ENCODE measurements around the gene SPARCL1.

Gene SPARCL1

DNA sequence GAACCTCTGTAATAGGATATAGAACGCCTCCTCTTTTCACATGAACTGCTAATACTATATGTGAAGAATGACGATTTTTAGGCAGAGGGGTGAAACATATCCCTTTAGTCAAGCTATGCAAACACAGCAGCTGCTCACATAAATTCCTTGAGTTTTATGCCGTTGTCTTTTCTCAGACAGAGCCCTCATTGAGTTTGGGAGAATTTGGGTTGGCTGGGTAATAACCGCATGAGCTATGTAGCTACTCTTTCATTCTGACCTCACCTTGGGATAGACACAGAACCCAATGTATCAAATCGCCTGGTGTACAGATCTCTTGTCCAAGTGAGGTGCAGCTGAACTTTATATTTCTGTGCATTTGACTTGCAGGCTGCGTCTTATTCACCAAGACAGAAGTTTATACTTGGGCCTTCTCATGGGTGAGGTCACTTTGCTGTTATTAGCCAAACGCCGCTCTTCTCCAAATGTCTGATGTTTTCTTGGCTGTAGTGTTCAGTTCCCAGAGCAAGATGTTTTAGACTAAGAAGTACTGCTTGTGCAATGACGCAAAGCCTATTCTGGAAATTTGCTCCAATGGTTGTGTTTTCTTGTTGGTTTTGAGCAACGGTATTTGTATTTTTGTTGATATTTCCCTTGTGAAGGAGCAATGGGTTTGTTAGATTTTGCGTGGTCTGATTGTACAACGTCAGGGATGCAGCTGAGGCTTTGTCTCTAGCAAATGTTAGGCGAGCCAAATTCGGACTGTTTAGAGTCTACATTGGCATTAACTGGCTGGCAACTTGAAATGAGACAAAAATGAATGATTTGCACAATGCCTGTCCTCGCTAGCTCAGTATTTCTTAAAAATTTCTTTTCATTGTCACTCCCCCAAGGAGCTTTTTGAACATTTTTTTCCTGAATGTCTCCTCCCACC is 11.2 kb upstream of the SPARCL1 start:
- no peak for DNase-seq (ENCODE audit: low read depth)

DNA sequence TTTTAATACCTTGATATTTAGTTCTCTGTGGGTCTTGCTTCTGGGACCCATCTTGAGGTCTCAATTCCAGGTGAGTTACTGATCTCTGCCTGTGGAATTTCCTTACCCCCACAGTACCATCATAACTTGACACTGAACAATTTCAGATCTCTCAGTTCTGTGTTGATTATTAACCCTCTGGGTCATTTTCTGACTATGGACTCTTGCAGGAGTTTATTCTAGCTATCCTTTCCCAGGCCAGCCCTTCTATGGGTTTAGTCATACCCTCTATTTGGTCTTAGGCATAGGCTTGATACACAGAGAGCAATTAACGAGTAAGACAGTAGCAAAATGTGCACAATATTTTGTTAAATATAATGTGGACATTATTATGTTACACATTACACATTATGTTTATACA is 3.7 kb upstream of the SPARCL1 start:
- no peak for DNase-seq (ENCODE audit: low read depth)

DNA sequence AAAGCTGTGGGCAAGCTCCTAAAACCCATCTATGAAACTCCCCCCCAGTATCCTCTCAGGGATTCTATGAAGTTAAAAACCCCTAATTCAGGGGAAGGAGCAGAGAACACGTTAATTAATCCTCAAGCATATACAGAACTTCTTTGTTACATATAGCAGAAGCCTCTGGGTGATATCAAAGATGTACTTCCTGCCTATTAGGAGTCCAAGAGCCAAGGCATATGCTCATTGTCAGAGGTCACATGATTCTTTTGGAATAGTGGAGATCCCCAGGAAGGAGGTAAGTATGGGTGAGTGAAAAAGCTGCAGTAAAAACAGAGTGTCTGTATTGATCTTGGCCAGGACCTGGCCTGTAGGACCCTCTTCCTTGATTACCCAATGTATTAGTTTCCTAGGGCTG is 2.9 kb upstream of the SPARCL1 start:
- DNase-seq (ENCODE audit: low read depth): no peak

DNA sequence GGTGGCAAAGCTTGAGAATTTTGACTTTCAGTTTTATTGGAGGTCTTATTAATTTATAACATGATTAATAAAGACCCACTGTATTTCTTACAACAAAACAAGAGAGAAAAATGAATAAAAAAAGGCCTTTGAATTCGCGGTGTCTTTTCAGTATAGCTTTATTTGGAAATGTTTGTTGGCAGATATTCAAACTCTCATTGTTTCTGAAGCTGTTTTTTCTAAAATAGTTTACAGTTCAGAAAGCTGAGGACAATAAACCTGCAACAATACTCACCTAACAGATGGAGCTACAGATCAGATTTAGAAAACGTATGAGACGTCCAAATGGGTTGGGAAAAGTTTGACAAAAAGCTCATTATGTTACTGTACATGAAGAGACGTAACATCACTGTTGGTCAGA is 2.4 kb upstream of the SPARCL1 start:
- DNase-seq (ENCODE audit: low read depth): no peak

DNA sequence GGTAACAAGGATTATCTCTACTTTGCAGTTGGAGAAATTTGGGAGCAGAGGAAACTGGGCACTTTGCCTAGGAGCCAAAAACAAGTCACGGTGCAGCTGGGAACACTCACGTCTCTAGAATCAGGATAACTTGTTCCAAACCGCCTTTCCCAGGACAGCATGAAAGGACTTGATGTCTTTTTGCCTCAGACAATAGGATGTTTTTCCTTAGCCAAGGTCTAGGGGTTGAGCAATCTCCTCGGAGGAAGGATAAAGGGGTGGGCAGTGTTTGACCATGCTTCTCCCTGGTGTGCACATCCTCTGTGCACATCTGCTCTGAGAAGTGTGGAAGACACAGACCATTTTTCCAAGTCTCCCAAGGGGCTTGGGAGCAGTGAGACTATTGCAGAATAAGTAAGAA is 1.7 kb upstream of the SPARCL1 start:
- no peak for DNase-seq (ENCODE audit: low read depth)

DNA sequence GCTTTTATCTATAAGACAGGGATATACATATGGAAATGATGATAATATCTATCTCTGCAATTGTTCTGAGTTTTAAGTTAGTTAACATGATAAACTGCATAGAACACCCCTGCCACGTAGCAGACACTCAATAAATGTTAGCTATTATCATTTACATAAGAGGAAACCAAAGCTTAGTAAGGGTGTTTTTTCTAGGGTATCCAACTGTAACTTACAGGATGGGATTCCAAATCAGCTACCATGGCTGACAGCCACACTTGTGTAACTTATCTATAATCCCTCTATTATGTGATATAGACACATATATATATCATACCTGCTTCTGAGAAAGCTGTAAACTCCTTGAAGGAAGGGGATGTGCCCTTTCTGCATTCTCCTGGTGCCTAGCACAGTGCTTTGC is 1.1 kb upstream of the SPARCL1 start:
- DNase-seq (ENCODE audit: low read depth): no peak

DNA sequence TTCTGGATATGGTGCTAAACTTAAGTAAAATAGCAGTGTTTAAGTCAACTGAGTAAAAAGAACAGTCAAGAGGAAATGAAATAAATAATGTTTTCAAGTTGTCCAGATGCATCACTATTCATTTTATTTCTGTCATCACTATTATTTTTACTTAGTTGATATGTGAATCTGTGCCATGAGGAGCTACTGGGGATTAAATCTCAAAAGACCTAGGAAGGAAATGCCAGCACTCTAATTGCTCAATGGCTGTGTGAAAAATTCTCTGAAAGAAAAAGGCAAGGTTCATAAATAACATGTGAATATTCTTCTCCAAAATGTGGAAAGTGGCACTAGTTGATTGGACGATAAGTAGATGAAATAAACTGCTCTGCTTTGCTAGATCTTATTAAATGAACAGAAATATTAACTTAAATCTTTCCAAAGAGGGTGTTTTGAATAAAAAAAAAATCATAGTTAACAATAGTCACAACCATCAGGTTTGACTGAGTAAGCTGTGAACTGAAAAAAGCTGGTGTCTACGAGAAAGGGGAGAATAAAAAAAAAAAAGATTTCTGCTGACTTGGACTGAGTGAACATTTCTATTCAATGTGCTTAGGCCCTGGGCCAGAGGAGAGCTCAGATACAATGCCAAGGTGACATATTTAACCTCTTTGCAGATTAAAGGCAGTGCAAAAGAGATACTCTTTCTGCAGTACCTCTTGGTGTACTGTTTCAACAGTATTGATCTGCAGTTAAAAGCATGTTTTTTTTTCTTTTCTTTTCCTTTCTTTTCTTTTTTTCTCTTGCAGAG is 1.6 kb downstream of the SPARCL1 start:
- DNase-seq (ENCODE audit: low read depth): no peak

DNA sequence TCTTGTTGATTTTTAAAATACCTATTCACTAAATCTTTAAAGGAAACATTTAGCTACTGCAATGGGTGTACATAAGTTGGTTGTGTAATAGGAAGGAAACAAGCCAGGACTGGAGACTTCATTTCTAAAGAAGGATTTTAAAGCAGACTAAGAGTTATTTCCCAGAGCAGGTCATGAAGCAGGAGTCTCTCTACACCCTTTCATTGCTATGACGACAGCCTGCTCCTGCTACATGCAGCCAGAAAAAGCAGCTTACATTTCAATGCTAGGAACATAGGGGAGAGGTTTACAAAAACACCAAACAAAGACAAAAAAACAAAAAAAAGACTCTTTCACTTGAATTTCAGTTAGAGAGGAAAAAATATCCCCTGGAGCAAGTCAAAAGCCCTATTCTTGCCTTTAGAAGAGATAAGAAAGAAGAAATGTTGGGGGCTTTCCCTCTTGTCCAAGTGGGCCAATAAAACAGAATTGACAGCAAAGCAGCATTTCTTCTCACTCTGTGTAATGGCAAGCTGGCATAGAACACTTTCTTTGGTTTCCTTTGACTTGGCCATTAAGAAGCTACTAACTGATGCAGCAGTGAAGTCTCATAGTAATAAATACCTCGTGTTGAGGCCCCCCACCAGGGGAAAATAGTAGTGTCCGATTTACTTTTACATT is 3.4 kb downstream of the SPARCL1 start:
- no peak for DNase-seq (ENCODE audit: low read depth)

DNA sequence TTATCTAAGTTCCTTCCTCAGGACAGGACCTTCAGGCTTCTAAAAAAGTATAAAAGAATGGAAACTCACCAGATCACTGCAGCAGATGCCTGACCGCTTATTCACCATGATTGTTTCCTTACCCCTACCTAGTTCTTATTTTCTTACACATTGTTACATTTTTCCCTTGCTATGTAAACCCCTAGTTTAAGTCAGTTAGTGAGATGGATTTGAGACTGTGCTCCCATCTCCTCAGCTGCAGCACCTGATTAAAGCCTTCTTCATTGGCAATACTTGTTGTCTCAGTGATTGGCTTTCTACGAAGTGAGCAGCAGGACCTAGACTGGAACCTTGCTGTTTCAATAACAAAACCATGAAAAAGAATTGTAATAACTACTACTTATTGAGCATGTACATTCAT is 4.7 kb downstream of the SPARCL1 start:
- no peak for DNase-seq (ENCODE audit: low read depth)

DNA sequence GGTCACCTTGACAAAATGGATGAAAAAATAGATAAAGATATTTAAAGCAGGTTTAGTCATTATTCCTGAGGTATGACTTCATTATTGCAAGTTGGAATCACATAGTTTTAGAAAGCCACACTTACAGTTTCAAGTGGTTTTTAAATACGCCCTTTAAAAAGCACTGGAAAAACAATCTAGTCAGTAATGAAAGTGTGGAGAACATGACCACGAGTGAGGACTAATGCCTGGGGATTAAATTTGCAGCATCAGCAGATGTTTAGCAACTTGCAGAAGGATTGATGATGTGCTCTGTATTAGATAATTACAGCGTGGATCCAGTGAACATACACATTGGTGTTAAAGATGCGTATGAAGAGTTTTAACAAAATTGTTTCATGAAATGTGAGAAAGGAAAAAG is 5.9 kb downstream of the SPARCL1 start:
- DNase-seq (ENCODE audit: low read depth): no peak

DNA sequence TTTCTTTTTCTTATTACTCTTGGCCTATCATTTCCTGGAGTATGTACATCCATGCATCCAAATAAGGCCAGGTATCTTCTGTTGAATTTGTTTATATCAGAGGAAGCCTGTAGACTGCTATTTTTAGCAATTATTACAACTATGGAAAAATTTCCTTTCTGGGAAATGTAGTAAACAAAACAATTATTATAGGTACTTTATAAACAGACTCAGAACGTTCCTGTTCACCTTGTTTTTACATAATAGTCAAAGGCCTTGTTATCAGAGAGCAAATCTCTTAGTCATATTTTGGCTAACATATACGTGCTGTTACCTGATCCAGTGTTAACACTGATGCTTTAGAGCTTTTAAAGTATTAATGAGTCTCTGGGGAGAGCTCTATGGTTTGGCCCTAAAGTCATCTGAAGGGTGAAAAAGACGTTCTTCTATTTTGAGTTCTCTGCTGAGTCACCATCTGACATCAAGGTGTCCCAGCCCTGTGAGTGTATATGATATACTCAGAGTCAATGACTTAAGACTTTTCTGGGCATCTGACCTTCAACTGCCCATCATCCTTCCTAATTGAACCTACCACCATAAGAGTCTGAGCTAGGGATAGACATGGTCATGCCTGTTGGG is 7.3 kb downstream of the SPARCL1 start:
- DNase-seq (ENCODE audit: low read depth): no peak

DNA sequence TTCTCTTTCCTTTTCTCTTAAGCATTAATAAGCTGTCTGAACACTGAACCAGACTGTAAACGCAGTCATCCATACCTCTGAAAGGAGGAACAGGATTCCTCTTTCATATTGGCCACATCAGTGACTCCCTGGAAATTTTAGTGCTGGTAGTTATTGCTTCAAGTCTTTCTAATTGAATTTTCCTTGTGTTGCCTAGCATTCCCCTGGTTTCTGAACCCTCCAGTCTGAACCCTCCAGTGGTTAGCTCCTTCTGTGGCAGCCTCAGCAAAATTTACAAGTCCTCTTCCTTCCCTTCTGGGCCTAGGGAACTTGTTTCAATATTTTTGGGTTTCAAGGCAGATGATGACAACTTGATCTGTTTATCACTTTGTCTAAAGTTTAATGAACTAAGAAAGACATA is 7.9 kb downstream of the SPARCL1 start:
- no peak for DNase-seq (ENCODE audit: low read depth)

DNA sequence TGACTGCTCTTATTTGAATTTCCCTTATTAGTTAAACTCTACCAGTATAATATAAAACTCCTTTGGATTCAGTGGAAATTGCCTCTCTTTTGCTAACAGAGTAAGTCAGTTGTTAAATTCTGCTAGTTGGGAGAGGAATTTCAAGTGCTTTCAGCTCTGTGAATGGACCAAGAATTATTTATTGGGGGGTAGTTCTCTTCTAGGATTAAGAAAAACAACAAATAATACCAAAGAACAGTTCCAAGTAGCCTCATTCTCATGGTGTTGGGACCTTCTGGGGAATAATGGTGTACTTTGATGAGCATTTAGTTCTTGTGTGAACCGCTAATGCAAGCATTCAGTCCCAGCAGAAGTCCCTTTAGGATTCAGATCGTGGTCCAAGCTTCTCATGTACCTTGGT is 11.6 kb downstream of the SPARCL1 start:
- no peak for DNase-seq (ENCODE audit: low read depth)

DNA sequence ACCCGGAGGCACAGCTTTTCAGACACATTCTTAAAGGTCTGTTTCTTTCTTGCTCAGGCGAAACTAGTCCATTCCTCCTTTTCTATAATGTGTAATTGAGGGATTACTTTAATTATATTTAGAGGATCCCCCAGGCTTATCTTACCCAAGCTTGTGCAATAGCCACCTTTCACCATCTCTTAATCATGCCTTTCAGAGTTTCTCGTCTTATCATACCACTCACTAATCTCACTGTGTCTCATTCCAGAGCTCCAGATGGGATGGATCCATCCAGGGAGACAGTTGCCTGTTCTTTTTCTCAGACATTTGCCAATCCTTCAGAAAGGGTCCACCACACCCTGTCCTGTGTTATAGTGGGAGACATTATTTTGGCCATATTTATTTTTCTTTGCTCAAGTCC is 12.5 kb downstream of the SPARCL1 start:
- no peak for DNase-seq (ENCODE audit: low read depth)

DNA sequence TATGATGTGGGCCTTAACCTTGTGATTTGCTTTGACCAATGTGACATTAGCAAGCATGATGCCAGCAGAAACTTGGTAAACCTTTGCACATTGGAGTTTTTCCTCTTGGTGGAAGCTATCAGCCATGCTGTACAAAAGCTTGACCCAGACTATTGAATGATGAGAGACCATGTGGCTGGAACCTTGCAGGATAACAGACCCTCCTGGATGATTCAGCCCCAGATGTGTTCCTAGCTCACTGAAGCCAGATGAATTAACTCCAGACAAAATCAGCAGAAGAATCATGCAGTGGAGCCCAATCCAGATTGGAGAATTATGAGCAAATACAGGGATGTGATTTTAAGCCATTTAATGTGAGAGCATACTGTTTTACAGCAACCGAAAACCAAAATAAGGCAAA is 16.8 kb downstream of the SPARCL1 start:
- no peak for DNase-seq (ENCODE audit: low read depth)

DNA sequence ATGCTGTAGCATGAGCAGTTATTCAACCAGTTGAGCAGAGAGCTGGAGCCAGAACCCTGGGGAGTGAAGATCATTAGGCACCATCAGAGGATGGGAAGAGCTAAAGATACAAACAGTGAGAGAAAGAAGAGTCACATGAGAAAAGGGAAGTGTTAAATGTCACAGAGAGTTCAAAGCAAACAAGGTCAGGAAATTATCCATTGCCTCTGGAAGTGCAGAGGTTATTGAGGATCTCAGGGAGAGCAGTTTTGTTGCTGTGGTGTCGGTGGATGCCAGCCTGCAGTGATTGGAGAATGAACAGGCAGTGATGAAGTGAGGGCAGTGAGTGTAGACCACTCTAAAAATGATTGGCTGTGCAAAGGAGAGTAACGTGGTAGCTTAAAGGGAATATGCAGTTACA is 17.7 kb downstream of the SPARCL1 start:
- no peak for DNase-seq (ENCODE audit: low read depth)

DNA sequence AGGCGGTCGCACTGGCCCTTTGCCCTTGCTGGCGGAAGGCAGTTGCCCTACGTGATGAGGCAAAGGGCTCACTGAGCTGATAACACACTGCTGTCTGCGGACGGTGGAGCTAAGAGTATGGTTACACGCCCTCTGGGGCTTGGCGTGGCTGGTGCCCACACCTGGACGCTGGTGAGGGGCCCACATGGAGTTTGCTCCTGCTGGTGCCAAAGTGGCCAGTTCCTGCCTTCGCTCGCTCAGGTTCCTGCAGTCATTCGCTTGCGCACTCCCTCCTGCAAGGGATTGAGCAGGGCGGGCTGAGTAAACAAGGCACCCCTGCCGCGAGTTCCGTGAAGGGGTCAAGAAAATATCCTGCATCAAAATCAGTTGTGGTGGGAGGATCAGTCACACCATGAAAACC is 18.4 kb downstream of the SPARCL1 start:
- DNase-seq (ENCODE audit: low read depth): no peak

DNA sequence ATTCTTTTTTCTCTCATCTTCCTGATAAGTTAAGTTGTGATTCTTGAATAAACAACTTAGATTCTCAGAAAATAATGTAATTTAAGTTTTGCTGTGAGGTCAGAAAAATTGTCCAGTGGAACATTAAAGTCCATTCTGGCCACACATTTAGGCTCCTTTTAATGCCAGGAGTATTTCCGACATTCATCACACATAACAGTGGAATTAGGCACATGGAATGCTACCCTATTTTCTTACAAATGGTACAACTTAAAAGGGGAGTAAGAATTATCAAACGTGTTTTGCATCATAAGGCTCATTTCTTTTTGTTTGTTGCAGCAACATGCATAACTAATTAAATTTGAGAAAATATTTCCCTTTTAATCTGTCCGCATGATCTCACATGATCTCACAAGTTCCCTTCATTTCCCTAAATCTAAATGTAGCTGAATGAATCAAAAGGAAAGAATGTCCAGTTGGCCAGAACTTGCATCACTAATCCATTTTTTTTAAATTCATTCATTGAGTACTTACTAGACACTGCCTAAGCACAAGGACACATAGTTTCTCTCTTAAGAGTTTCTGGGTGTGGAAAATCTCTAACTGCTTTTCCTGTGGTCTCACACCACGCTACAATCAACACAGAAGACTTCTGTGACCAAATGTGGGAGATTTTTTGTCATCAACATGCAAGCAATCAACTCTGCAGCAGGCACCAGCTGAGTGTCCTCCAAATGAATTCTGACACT is 22.0 kb downstream of the SPARCL1 start:
- no peak for DNase-seq (ENCODE audit: low read depth)

DNA sequence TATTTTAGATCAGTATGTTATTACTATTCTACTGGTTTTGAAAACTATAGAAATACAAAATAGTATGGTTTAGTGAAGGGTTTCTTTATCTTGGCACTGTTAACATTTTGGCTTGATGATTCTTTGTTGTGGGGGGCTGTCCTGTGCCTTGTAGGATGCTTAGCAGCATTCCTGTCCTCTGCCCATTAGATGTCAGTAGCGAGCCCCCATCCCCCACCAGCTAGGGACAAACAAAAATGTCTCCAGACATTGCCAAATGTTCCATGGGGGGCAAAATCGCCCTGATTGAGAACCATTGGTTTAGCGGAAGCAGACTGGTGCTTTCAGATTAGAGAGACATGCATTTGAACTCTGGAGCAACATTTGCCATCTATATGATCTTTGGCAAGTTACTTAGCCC is 23.3 kb downstream of the SPARCL1 start:
- DNase-seq (ENCODE audit: low read depth): no peak

DNA sequence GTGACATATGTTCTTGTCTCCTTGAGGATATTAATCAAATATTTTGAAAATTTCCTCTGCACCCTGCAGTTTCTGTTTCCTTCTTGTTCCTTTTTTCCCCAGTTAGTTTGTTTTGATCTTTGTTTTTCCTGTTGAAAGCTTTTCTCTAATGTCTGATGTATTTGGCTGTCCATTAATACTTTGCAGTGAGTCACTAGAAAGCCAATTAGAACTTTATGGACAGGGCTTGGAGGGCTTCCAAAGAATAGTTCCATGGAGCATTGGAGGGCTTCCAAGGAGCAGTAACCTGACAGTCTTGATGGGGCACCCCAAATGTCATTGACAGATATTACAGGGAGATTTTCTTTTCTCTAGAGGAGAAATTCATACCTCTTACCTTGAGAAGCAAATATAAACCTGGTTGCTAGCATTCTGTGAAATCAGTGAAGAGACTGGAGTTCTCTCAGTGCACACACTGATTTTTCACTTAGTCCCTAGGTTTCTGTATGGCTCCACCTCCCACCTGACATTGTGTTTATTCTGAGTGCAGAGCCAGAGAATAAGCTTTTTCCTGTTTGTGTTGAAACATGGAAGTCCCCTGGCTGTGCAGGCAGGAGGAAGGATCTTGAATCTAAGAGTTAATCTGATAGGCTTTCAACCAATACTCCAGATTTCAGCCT is 26.5 kb downstream of the SPARCL1 start:
- DNase-seq (ENCODE audit: low read depth): no peak

DNA sequence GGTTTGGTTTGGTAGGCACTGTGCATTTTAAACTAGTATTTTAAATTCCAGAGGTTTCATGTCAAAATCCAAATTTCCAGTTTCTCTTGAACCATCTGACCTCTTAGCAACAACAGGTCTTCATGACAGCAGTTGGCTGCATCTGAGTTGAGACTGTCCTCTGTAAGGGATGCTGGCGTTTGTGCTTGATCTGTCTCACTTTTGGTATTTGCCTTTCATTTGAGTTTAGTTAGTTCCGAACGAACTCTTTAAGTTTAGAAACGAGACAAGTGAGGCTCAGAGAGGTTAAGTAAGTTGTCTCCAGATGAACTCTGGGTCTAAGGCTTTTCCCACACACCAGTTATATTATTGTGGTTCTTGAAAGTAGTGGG is 29.1 kb downstream of the SPARCL1 start:
- DNase-seq (ENCODE audit: low read depth): no peak
